Osteoblast (primary cell): ENCODE results near the gene KCNJ14. TPM values are rescaled to one million over a fixed set of nuclear protein-coding genes. Genes with fewer than 3 reads are reported as not detected.

ENCODE experiments used
- DNase-seq: peaks from one replicate; pipeline ENCODE4 v3.0.0; 2011; ENCODE audit warnings: low spot score, mixed read lengths; ENCODE audit not compliant: insufficient read length; ENCODE audit errors: missing footprints
- H2AFZ ChIP-seq: 2 replicates; pipeline ENCODE4 v1.6.0; 2011; ENCODE audit warnings: mild to moderate bottlenecking, low read length
- H3K27ac ChIP-seq: 2 replicates; pipeline ENCODE4 v1.5.1; 2011; ENCODE audit warnings: mild to moderate bottlenecking, low read depth, low read length, moderate library complexity
- H3K27me3 ChIP-seq: 2 replicates; pipeline ENCODE4 v1.6.0; 2012; ENCODE audit warnings: mild to moderate bottlenecking, control low read depth, inconsistent platforms, low read length, moderate library complexity; ENCODE audit not compliant: insufficient read depth
- H3K36me3 ChIP-seq: 2 replicates; pipeline ENCODE4 v1.5.1; 2011; ENCODE audit warnings: mild to moderate bottlenecking, low read length, control low read depth, moderate library complexity; ENCODE audit not compliant: insufficient read depth
- H3K4me1 ChIP-seq: 2 replicates; pipeline ENCODE4 v1.5.1; 2011; ENCODE audit warnings: mild to moderate bottlenecking, low read length, control low read depth, moderate library complexity; ENCODE audit not compliant: insufficient read depth
- H3K4me2 ChIP-seq: 2 replicates; pipeline ENCODE4 v1.6.0; 2011; ENCODE audit warnings: mild to moderate bottlenecking, low read length; ENCODE audit not compliant: insufficient read depth
- H3K4me3 ChIP-seq: fragments of 200-600 bp; sonication (generic); 3 replicates; pipeline ENCODE4 v1.5.1; 2012; ENCODE audit warnings: mild to moderate bottlenecking, low read length, inconsistent platforms; ENCODE audit not compliant: insufficient read depth
- H3K79me2 ChIP-seq: 2 replicates; pipeline ENCODE4 v1.6.0; 2012; ENCODE audit warnings: mild to moderate bottlenecking, low read length, control low read depth, inconsistent platforms; ENCODE audit not compliant: insufficient read depth
- H3K9me3 ChIP-seq: 2 replicates; pipeline ENCODE4 v1.5.1; 2011; ENCODE audit warnings: low read depth, low read length, control low read depth
- H4K20me1 ChIP-seq: 2 replicates; pipeline ENCODE4 v1.6.0; 2012; ENCODE audit warnings: mild to moderate bottlenecking, low read length, control low read depth; ENCODE audit not compliant: insufficient read depth
- CTCF ChIP-seq: IDR thresholded peaks from 2 replicates; pipeline ENCODE4 v1.5.1; 2011; ENCODE audit warnings: mild to moderate bottlenecking, low read depth, low read length, moderate library complexity; ENCODE audit errors: extremely low read depth
- total RNA-seq: library from RNA; depleted of rRNA; stranded (reverse); fragments of >200 nt; gene quantifications from 2 replicates; pipeline ENCODE4 v1.2.3, GENCODE V29; 2012

The KCNJ14 gene
- total RNA-seq, 1 donor = 0.72 TPM

- Histone ChIP-seq H3K4me3 (no peak overlapping the region), H3K36me3 (no peaks in the 10 kb centered on the region), H3K4me2 (no peak overlapping the region), H3K27me3 (no peaks in the 10 kb centered on the region), H3K27ac (no peak overlapping the region), H3K9me3 (no peaks in the 10 kb centered on the region), H3K4me1 (no peaks in the 10 kb centered on the region), H2AFZ (no peak overlapping the region), H4K20me1 (no peaks in the 10 kb centered on the region), H3K79me2 (no peaks in the 10 kb centered on the region)
- DNase-seq = no peak
- TF ChIP-seq CTCF = no peak
Measured at GRCh38 chr19:48436586-48436985, 18.8 kb upstream of the KCNJ14 start.

- Histone ChIP-seq H3K4me1 (peaks cover 16% of the 10 kb centered on the region), H2AFZ (no peak overlapping the region), H3K9me3 (no peaks in the 10 kb centered on the region), H3K27ac (no peak overlapping the region), H4K20me1 (no peaks in the 10 kb centered on the region), H3K4me2 (no peak overlapping the region), H3K27me3 (peaks cover 5% of the 10 kb centered on the region), H3K4me3 (no peak overlapping the region), H3K36me3 (no peaks in the 10 kb centered on the region), H3K79me2 (peaks cover 8% of the 10 kb centered on the region)
- no peak for TF ChIP-seq CTCF
- peak; percentile 60 for DNase-seq
Measured at GRCh38 chr19:48441360-48442050, 13.9 kb upstream of the KCNJ14 start.

GRCh38 chr19:48442116-48443035 is 13.0 kb upstream of the KCNJ14 start:
- no peaks in the 10 kb centered on the region for H3K9me3 ChIP-seq
- H3K79me2 ChIP-seq = peaks cover 13% of the 10 kb centered on the region
- H3K4me3 ChIP-seq = no peak overlapping the region
- peaks cover 18% of the 10 kb centered on the region for H3K4me1 ChIP-seq
- peaks cover 2% of the 10 kb centered on the region for H3K36me3 ChIP-seq
- no peak overlapping the region for H3K4me2 ChIP-seq
- DNase-seq = peak; percentile 81
- no peaks in the 10 kb centered on the region for H4K20me1 ChIP-seq
- H3K27me3 ChIP-seq = peaks cover 5% of the 10 kb centered on the region
- H3K27ac ChIP-seq = no peak overlapping the region
- no peak overlapping the region for H2AFZ ChIP-seq
- TF ChIP-seq CTCF = no peak

GRCh38 chr19:48443256-48443655 is 12.1 kb upstream of the KCNJ14 start:
- Histone ChIP-seq H3K4me3 (no peak overlapping the region), H3K27me3 (peaks cover 5% of the 10 kb centered on the region), H3K4me2 (no peak overlapping the region), H3K79me2 (peaks cover 21% of the 10 kb centered on the region), H3K36me3 (peaks cover 11% of the 10 kb centered on the region), H2AFZ (no peak overlapping the region), H3K9me3 (no peaks in the 10 kb centered on the region), H4K20me1 (no peaks in the 10 kb centered on the region), H3K27ac (no peak overlapping the region), H3K4me1 (peaks cover 18% of the 10 kb centered on the region)
- no peak for TF ChIP-seq CTCF
- peak; percentile 93 for DNase-seq
